ENCODE measurements around the gene ASL.

DNA sequence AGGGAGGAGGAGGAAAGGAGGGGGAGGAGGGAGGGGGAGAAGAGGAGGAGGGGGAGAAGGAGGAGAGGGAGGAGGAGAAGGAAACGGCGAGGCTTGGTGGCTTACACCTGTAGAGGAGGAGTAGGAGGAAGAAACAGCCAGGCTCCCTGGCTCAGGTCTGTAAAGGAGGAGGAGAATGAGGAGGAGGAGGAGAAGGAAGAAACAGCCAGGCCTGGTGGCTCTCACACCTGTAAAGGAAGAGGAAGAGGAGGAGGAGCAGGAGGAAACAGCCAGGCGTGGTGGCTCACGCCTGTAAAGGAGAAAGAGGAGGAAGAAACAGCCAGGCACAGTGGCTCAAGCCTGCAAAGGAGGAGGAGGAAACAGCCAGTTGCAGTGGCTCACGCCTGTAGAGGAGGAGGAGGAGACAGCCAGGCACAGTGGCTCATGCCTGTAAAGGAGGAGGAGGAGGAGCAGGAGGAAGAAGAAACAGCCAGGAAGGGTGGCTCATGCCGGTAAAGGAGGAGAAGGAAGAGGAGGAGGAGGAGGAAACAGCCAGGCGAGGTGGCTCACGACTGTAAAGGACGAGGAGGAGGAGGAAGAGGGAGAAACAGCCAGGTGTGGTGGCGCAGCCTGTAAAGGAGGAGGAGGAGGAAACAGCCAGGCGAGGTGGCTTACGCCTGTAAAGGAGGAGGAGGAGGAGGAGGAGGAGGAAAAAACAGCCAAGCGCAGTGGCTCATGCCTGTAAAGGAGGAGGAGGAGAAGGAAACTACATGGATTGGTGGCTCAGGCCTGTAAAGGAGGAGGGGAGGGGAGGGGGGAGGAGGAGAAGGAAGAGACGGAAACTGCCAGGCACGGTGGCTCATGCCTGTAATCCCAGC is 24.2 kb downstream of the ASL start:
- TF ChIP-seq POLR2AphosphoS5 (IDR thresholded peaks at IDR 0.05) (peak in 3 of 4 donors; percentile 29 to 51 (median 40)), CTCF (IDR thresholded peaks at IDR 0.05) (no peak)

Measured in sigmoid colon (tissue), 4 donors.